GM10847 (cell line): ENCODE data around the gene DIO2.

Experiments used
- POLR2A ChIP-seq: IDR thresholded peaks from 2 replicates; pipeline ENCODE4 v1.6.1; 2011; ENCODE audit not compliant: insufficient read length; ENCODE audit errors: extremely low read depth

The DIO2 gene

GRCh38 chr14:80211153-80212022 is at the start of gene DIO2:
Gene DIO2, minus strand, starts transcription at chr14:80211504. Its CDS starts 32 bp downstream, at chr14:80211472.
- TF ChIP-seq POLR2A: no peak

- no peak for TF ChIP-seq POLR2A
These were observed 49.3 kb upstream of the DIO2 start for GRCh38 chr14:80260645-80261044.

- TF ChIP-seq POLR2A: no peak
These were observed 28.3 kb upstream of the DIO2 start for GRCh38 chr14:80239631-80240030.

- no peak for TF ChIP-seq POLR2A
These were observed 25.8 kb upstream of the DIO2 start for GRCh38 chr14:80237143-80237542.

GRCh38 chr14:80233470-80234089 is 22.3 kb upstream of the DIO2 start:
- TF ChIP-seq POLR2A: no peak

GRCh38 chr14:80231702-80232101 is 20.4 kb upstream of the DIO2 start:
- TF ChIP-seq POLR2A: no peak

- TF ChIP-seq POLR2A: no peak
These were observed 12.6 kb upstream of the DIO2 start for GRCh38 chr14:80223696-80224465.

- no peak for TF ChIP-seq POLR2A
These were observed 5.5 kb upstream of the DIO2 start for GRCh38 chr14:80216818-80217217.

- no peak for TF ChIP-seq POLR2A
These were observed 4.7 kb upstream of the DIO2 start for GRCh38 chr14:80215756-80216581.

GRCh38 chr14:80215081-80215480 is 3.8 kb upstream of the DIO2 start:
- TF ChIP-seq POLR2A: no peak

- no peak for TF ChIP-seq POLR2A
These were observed 2.3 kb upstream of the DIO2 start for GRCh38 chr14:80213602-80214001.

GRCh38 chr14:80212023-80212397 is 706 bp upstream of the DIO2 start:
- no peak for TF ChIP-seq POLR2A

GRCh38 chr14:80208461-80208860 is 2.8 kb downstream of the DIO2 start:
- no peak for TF ChIP-seq POLR2A

- no peak for TF ChIP-seq POLR2A
These were observed 4.8 kb downstream of the DIO2 start for GRCh38 chr14:80206351-80207080.
